ENCODE results near the gene MAGED4.

MAGED4 gene

DNA sequence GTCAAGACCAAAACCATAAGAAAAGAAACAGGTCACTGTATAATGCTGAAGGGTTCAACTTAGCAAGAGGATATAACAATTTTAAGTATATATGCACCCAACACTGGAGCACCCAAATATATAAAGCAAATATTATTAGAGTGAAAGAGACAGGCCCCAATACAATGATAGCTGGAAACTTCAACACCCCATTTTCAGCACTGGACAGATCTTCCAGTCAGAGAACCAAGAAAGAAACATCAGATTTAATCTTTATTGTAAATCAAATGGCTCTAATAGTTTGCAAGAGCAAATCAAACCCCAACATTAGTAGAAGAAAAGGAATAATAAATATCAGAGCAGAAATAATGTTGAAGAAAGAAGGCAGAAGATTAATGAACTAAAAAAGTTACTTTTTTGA lies 36.2 kb downstream of the MAGED4 start:
- H3K36me3 ChIP-seq (ENCODE audit: insufficient read depth, low read length), result no peaks in the 10 kb centered on the region
- no peak overlapping the region for H3K4me2 ChIP-seq (ENCODE audit: low read length)
- H2AFZ ChIP-seq (ENCODE audit: low read length), result no peak overlapping the region
- no peaks in the 10 kb centered on the region for H3K4me1 ChIP-seq (ENCODE audit: insufficient read depth, low read length, severe bottlenecking)
- H3K9me2 ChIP-seq (ENCODE audit: low read depth, low read length), result no peaks in the 10 kb centered on the region
- H3K4me3 ChIP-seq (ENCODE audit: low read depth, low read length, poor library complexity, severe bottlenecking), result no peak overlapping the region
- H3F3A ChIP-seq (ENCODE audit: insufficient read depth, low read length), result no peaks in the 10 kb centered on the region
- H3K27me3 ChIP-seq (ENCODE audit: insufficient read depth, low read length), result no peaks in the 10 kb centered on the region
- no peak overlapping the region for H3K9ac ChIP-seq (ENCODE audit: low read length)
- H3K79me2 ChIP-seq (ENCODE audit: insufficient read depth, low read length), result no peaks in the 10 kb centered on the region
- TF ChIP-seq, protein P1, sequence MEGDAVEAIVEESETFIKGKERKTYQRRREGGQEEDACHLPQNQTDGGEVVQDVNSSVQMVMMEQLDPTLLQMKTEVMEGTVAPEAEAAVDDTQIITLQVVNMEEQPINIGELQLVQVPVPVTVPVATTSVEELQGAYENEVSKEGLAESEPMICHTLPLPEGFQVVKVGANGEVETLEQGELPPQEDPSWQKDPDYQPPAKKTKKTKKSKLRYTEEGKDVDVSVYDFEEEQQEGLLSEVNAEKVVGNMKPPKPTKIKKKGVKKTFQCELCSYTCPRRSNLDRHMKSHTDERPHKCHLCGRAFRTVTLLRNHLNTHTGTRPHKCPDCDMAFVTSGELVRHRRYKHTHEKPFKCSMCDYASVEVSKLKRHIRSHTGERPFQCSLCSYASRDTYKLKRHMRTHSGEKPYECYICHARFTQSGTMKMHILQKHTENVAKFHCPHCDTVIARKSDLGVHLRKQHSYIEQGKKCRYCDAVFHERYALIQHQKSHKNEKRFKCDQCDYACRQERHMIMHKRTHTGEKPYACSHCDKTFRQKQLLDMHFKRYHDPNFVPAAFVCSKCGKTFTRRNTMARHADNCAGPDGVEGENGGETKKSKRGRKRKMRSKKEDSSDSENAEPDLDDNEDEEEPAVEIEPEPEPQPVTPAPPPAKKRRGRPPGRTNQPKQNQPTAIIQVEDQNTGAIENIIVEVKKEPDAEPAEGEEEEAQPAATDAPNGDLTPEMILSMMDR (IDR thresholded peaks at IDR 0.05; ENCODE audit: low read length), result no peak
- TF ChIP-seq EZH2 (IDR thresholded peaks at IDR 0.05; ENCODE audit: borderline replicate concordance, low read length), result no peak
- no peak overlapping the region for H3K27ac ChIP-seq (ENCODE audit: low read depth, low read length, poor library complexity, severe bottlenecking)
- no peaks in the 10 kb centered on the region for H4K20me1 ChIP-seq (ENCODE audit: insufficient read depth, low read length)
- H3K9me3 ChIP-seq (ENCODE audit: low read length), result no peaks in the 10 kb centered on the region
